SK-N-SH (cell line): ENCODE data around the gene CTBP1. TPM values are rescaled to one million over a fixed set of nuclear protein-coding genes. Genes with fewer than 3 reads are reported as not detected.
A peak's percentile ranks its signal among the peaks of the same experiment; 100 is the strongest.

Source experiments
- CTCF ChIA-PET: fragments of 300-600, 350-600 bp; formaldehyde crosslinking; extraction: SDS; loops from one replicate; lab custom pipeline; 2021; lab: Yijun Ruan, JAX
- POLR2A ChIA-PET: fragments of 350-600 bp; sonication (Branson Sonifier 250); formaldehyde crosslinking; extraction: SDS; loops from one replicate; lab custom pipeline; 2020; ENCODE audit warnings: antibody characterized with exemption, inconsistent platforms; lab: Yijun Ruan, JAX
- DNase-seq: peaks from one replicate; pipeline ENCODE4 v3.0.0; 2012
- H2AFZ ChIP-seq: fragments of 200-600 bp; sonication (generic); 2 replicates; pipeline ENCODE4 v1.8.1; 2016; ENCODE audit warnings: antibody characterized with exemption, mild to moderate bottlenecking, low read depth
- H3F3A ChIP-seq: fragments of 200-600 bp; sonication (generic); replicated peaks from 2 replicates; pipeline ENCODE3; 2016; ENCODE audit warnings: antibody characterized with exemption, mild to moderate bottlenecking; ENCODE audit not compliant: insufficient read depth
- H3K27ac ChIP-seq, 2 experiments: fragments of 200-500 bp in 1 of 2; fragments of 200-600 bp in 1 of 2; sonication (Bioruptor generic) in 1 of 2; sonication (generic), shearing (Covaris generic) in 1 of 2; 2 replicates each; pipeline versions ENCODE4 v1.5.1 to v1.6.1; 2014 to 2016; ENCODE audit warnings: low read depth in 2 of 2, inconsistent platforms in 1 of 2, low read length in 1 of 2, mild to moderate bottlenecking in 1 of 2, mixed read lengths in 1 of 2
- H3K27me3 ChIP-seq: fragments of 200-600 bp; sonication (generic), shearing (Covaris generic); 2 replicates; pipeline ENCODE4 v1.6.1; 2016; ENCODE audit warnings: mixed run types; ENCODE audit not compliant: insufficient read depth
- H3K36me3 ChIP-seq, 2 experiments: fragments of 200-500 bp in 1 of 2; fragments of 200-600 bp in 1 of 2; sonication (Bioruptor generic) in 1 of 2; sonication (generic) in 1 of 2; replicated peaks in 1 of 2; 2 replicates each; pipeline versions ENCODE3 to v1.5.1; 2014 to 2016; ENCODE audit warnings: low read length in 1 of 2, mild to moderate bottlenecking in 1 of 2; ENCODE audit not compliant: insufficient read depth in 2 of 2, control insufficient read depth in 1 of 2
- H3K4me1 ChIP-seq, 2 experiments: fragments of 200-500 bp in 1 of 2; fragments of 200-600 bp in 1 of 2; sonication (Bioruptor generic) in 1 of 2; sonication (generic), shearing (Covaris generic) in 1 of 2; 2 replicates each; pipeline versions ENCODE4 v1.5.1 to v1.6.1; 2014 to 2016; ENCODE audit warnings: low read depth in 1 of 2, low read length in 1 of 2, mixed run types in 1 of 2; ENCODE audit not compliant: insufficient read depth in 2 of 2, control insufficient read depth in 1 of 2
- H3K4me2 ChIP-seq: fragments of 200-600 bp; sonication (generic), shearing (Covaris generic); 2 replicates; pipeline ENCODE4 v1.6.1; 2017; ENCODE audit warnings: mixed run types
- H3K4me3 ChIP-seq, 2 experiments: fragments of 200-500 bp in 1 of 2; fragments of 200-600 bp in 1 of 2; sonication (Bioruptor generic) in 1 of 2; sonication (generic), shearing (Covaris generic) in 1 of 2; 2 replicates each; pipeline versions ENCODE4 v1.5.1 to v1.8.1; 2014 to 2016; ENCODE audit warnings: low read depth in 2 of 2, inconsistent platforms in 1 of 2, low read length in 1 of 2, mild to moderate bottlenecking in 1 of 2, mixed read lengths in 1 of 2, moderate library complexity in 1 of 2
- H3K79me2 ChIP-seq: fragments of 200-600 bp; sonication (generic); 2 replicates; pipeline ENCODE4 v1.8.1; 2017; ENCODE audit warnings: mild to moderate bottlenecking; ENCODE audit not compliant: insufficient read depth
- H3K9ac ChIP-seq: fragments of 200-600 bp; sonication (generic); 2 replicates; pipeline ENCODE4 v1.6.1; 2017; ENCODE audit warnings: mixed run types
- H3K9me2 ChIP-seq: fragments of 200-600 bp; sonication (generic); 2 replicates; pipeline ENCODE4 v1.6.1; 2017; ENCODE audit warnings: mixed run types
- H3K9me3 ChIP-seq: fragments of 200-600 bp; sonication (generic); 2 replicates; pipeline ENCODE4 v1.6.1; 2017; ENCODE audit warnings: mixed run types, mild to moderate bottlenecking, moderate library complexity
- H4K20me1 ChIP-seq: fragments of 200-600 bp; sonication (generic); 2 replicates; pipeline ENCODE4 v1.6.1; 2017; ENCODE audit warnings: mild to moderate bottlenecking, mixed run types; ENCODE audit not compliant: insufficient read depth
- CHD2 ChIP-seq: fragments of 150-350 bp; IDR thresholded peaks from 2 replicates; pipeline ENCODE4 v1.6.1; 2018; ENCODE audit warnings: low read length; ENCODE audit not compliant: partially characterized antibody
- FOXJ3 ChIP-seq: sonication (generic); formaldehyde crosslinking; IDR thresholded peaks from 2 replicates; pipeline ENCODE4 v1.5.1; 2020; ENCODE audit warnings: mild to moderate bottlenecking, missing genetic modification reagents
- GATA2 ChIP-seq: sonication (generic); formaldehyde crosslinking; IDR thresholded peaks from 2 replicates; pipeline ENCODE4 v1.5.0; 2020; ENCODE audit warnings: mild to moderate bottlenecking, missing genetic modification reagents
- MXI1 ChIP-seq: IDR thresholded peaks from 2 replicates; pipeline ENCODE4 v1.6.1; 2012; ENCODE audit warnings: mild to moderate bottlenecking, low read depth, low read length, improper control_type of control experiment
- RAD21 ChIP-seq: IDR thresholded peaks from 2 replicates; pipeline ENCODE4 v1.6.1; 2012; ENCODE audit warnings: mild to moderate bottlenecking, low read length
- TAF1 ChIP-seq: IDR thresholded peaks from 2 replicates; pipeline ENCODE4 v1.6.1; 2012; ENCODE audit warnings: low read depth, mild to moderate bottlenecking, low read length, moderate library complexity, borderline replicate concordance
- WGBS: methylation state at CpG from one replicate; pipeline ENCODE4 v1.1.6; 2017; ENCODE audit warnings: low lambda C conversion rate; 5-methylcytosine and 5-hydroxymethylcytosine counted together
- polyA plus RNA-seq, 3 experiments: library from polyadenylated mRNA; depleted of rRNA; stranded (reverse); fragments of >200 nt; gene quantifications; 2 replicates each; pipeline ENCODE4 v1.2.3, GENCODE V29; 2012
- TF ChIP-seq, protein P1 (sequence below): IDR thresholded peaks from 2 replicates; pipeline ENCODE4 v1.6.1; 2012; ENCODE audit warnings: mild to moderate bottlenecking, low read depth, low read length, moderate library complexity
- TF ChIP-seq, protein P2 (sequence below): fragments of 200-600 bp; sonication (generic); IDR thresholded peaks from 2 replicates; pipeline ENCODE4 v1.6.1; 2017; ENCODE audit warnings: antibody characterized with exemption, mild to moderate bottlenecking, moderate library complexity
- TF ChIP-seq, protein P3 (sequence below): fragments of 150-350 bp; IDR thresholded peaks from 2 replicates; pipeline ENCODE4 v1.6.1; 2017; ENCODE audit warnings: antibody characterized with exemption, low read length, low read depth, borderline replicate concordance
- TF ChIP-seq, protein P4 (sequence below): IDR thresholded peaks from 2 replicates; pipeline ENCODE4 v1.4.0; 2012; ENCODE audit warnings: low read depth
- TF ChIP-seq, protein P5 (sequence below): IDR thresholded peaks from 2 replicates; pipeline ENCODE4 v1.4.0; 2012; ENCODE audit warnings: low read depth, borderline replicate concordance

Gene CTBP1
- polyA plus RNA-seq, 1 of the 3 experiments (the other 2 are of a cell fraction) = 183 TPM

- Histone ChIP-seq H3K9ac (no peak overlapping the region), H3K27ac (no peak overlapping the region), H3K27me3 (no peaks in the 10 kb centered on the region), H3K4me1 (peaks cover 0 to 11% of the 10 kb centered on the region in 2 experiments; a peak in 3 of 4 replicates), H3K79me2 (peaks cover 13% of the 10 kb centered on the region), H3K9me2 (no peaks in the 10 kb centered on the region), H2AFZ (no peak overlapping the region), H3K4me2 (no peak overlapping the region), H3F3A (peaks cover 3% of the 10 kb centered on the region), H3K9me3 (no peaks in the 10 kb centered on the region), H3K36me3 (no peaks in the 10 kb centered on the region), H3K4me3 (no peak overlapping the region), H4K20me1 (peaks cover 6% of the 10 kb centered on the region; the same call in 1 of the 2 replicates)
- POLR2A ChIA-PET = no interaction called here
- CTCF ChIA-PET = interaction anchor here (1.2 kb wide), 2 partner anchors 18 to 149 kb away, joined by 3 read pairs; no protein-coding TSS in a partner anchor
- DNase-seq = no peak
- WGBS = 87% methylated on average over 15 of the region's 21 CpGs
- TF ChIP-seq MXI1 = no peak
- TF ChIP-seq FOXJ3 = no peak
- TF ChIP-seq, protein P1, sequence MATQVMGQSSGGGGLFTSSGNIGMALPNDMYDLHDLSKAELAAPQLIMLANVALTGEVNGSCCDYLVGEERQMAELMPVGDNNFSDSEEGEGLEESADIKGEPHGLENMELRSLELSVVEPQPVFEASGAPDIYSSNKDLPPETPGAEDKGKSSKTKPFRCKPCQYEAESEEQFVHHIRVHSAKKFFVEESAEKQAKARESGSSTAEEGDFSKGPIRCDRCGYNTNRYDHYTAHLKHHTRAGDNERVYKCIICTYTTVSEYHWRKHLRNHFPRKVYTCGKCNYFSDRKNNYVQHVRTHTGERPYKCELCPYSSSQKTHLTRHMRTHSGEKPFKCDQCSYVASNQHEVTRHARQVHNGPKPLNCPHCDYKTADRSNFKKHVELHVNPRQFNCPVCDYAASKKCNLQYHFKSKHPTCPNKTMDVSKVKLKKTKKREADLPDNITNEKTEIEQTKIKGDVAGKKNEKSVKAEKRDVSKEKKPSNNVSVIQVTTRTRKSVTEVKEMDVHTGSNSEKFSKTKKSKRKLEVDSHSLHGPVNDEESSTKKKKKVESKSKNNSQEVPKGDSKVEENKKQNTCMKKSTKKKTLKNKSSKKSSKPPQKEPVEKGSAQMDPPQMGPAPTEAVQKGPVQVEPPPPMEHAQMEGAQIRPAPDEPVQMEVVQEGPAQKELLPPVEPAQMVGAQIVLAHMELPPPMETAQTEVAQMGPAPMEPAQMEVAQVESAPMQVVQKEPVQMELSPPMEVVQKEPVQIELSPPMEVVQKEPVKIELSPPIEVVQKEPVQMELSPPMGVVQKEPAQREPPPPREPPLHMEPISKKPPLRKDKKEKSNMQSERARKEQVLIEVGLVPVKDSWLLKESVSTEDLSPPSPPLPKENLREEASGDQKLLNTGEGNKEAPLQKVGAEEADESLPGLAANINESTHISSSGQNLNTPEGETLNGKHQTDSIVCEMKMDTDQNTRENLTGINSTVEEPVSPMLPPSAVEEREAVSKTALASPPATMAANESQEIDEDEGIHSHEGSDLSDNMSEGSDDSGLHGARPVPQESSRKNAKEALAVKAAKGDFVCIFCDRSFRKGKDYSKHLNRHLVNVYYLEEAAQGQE = no peak
- no peak for TF ChIP-seq TAF1
- TF ChIP-seq, protein P2, sequence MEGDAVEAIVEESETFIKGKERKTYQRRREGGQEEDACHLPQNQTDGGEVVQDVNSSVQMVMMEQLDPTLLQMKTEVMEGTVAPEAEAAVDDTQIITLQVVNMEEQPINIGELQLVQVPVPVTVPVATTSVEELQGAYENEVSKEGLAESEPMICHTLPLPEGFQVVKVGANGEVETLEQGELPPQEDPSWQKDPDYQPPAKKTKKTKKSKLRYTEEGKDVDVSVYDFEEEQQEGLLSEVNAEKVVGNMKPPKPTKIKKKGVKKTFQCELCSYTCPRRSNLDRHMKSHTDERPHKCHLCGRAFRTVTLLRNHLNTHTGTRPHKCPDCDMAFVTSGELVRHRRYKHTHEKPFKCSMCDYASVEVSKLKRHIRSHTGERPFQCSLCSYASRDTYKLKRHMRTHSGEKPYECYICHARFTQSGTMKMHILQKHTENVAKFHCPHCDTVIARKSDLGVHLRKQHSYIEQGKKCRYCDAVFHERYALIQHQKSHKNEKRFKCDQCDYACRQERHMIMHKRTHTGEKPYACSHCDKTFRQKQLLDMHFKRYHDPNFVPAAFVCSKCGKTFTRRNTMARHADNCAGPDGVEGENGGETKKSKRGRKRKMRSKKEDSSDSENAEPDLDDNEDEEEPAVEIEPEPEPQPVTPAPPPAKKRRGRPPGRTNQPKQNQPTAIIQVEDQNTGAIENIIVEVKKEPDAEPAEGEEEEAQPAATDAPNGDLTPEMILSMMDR = peak; percentile 21; the same call in 1 of the 2 replicates
- no peak for TF ChIP-seq GATA2 (CRISPR knock-in tag)
- no peak for TF ChIP-seq CHD2
- TF ChIP-seq RAD21 = 0 out of 2 replicates have a peak, but pooled peaks have one; percentile 13
- TF ChIP-seq, protein P3, sequence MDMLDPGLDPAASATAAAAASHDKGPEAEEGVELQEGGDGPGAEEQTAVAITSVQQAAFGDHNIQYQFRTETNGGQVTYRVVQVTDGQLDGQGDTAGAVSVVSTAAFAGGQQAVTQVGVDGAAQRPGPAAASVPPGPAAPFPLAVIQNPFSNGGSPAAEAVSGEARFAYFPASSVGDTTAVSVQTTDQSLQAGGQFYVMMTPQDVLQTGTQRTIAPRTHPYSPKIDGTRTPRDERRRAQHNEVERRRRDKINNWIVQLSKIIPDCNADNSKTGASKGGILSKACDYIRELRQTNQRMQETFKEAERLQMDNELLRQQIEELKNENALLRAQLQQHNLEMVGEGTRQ = no peak
- TF ChIP-seq, protein P4, sequence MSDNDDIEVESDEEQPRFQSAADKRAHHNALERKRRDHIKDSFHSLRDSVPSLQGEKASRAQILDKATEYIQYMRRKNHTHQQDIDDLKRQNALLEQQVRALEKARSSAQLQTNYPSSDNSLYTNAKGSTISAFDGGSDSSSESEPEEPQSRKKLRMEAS = no peak
- TF ChIP-seq, protein P5, sequence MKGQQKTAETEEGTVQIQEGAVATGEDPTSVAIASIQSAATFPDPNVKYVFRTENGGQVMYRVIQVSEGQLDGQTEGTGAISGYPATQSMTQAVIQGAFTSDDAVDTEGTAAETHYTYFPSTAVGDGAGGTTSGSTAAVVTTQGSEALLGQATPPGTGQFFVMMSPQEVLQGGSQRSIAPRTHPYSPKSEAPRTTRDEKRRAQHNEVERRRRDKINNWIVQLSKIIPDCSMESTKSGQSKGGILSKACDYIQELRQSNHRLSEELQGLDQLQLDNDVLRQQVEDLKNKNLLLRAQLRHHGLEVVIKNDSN = no peak
Observed at GRCh38 chr4:1285790-1286553, 37.0 kb upstream of the CTBP1 start.
